Vagina (tissue), 2 donors: ENCODE measurements around the gene DUSP28. TPM values are rescaled to one million over a fixed set of nuclear protein-coding genes. Genes with fewer than 3 reads are reported as not detected.

Experiments
- DNase-seq, 2 donors: peaks; one replicate each; pipeline ENCODE4 v3.0.0-alpha.2; 2017; ENCODE audit errors: extremely low spot score in 2 of 2
- H3K27ac ChIP-seq: fragments of 200-600 bp; sonication (generic); one replicate; pipeline ENCODE4 v1.5.1; 2019
- H3K27me3 ChIP-seq: fragments of 200-600 bp; sonication (generic); one replicate; pipeline ENCODE4 v1.5.1; 2019
- H3K36me3 ChIP-seq, 2 donors: fragments of 200-600 bp; sonication (generic); one replicate each; pipeline ENCODE4 v1.5.1; 2017 to 2019
- H3K4me1 ChIP-seq: fragments of 200-600 bp; sonication (generic); one replicate; pipeline ENCODE4 v1.5.1; 2019
- H3K4me3 ChIP-seq, 2 donors: fragments of 200-600 bp; sonication (generic); 1 replicate in 1 of 2; 2 replicates in 1 of 2; pipeline ENCODE4 v1.5.1; 2016 to 2019
- H3K9me3 ChIP-seq: fragments of 200-600 bp; sonication (generic); one replicate; pipeline ENCODE4 v1.5.1; 2019
- POLR2A ChIP-seq, 2 donors: fragments of 450-650 bp; IDR thresholded peaks; one replicate each; pipeline ENCODE4 v1.6.1; 2017; ENCODE audit warnings: antibody characterized with exemption in 2 of 2, mild to moderate bottlenecking in 2 of 2, moderate library complexity in 2 of 2
- POLR2AphosphoS5 ChIP-seq, 2 donors: sonication (generic); formaldehyde crosslinking; IDR thresholded peaks; one replicate each; pipeline ENCODE4 v1.9.0; 2017; ENCODE audit warnings: antibody characterized with exemption in 2 of 2, mild to moderate bottlenecking in 2 of 2, low read depth in 1 of 2; ENCODE audit not compliant: insufficient read depth in 1 of 2
- intact Hi-C: fragments of 100-400 bp; cut with DNase I; formaldehyde crosslinking; loops from one replicate; pipeline ENCODE4 v1.15.1; 2023
- total RNA-seq: library from RNA; depleted of rRNA; stranded (reverse); fragments of >200 nt; gene quantifications from one replicate; pipeline ENCODE4 v1.2.3, GENCODE V29; 2016
- TF ChIP-seq, protein P1 (sequence below), 3 experiments: fragments of 450-650 bp in 2 of 3; fragments of 200-600 bp in 1 of 3; sonication (generic) in 1 of 3; IDR thresholded peaks; one replicate each; pipeline ENCODE4 v1.5.1; 2017 to 2019; ENCODE audit warnings: antibody characterized with exemption in 3 of 3, mild to moderate bottlenecking in 2 of 3, moderate library complexity in 2 of 3

DUSP28 gene
- total RNA-seq, 1 donor from 2014 or later, result 5.9 TPM

DNA sequence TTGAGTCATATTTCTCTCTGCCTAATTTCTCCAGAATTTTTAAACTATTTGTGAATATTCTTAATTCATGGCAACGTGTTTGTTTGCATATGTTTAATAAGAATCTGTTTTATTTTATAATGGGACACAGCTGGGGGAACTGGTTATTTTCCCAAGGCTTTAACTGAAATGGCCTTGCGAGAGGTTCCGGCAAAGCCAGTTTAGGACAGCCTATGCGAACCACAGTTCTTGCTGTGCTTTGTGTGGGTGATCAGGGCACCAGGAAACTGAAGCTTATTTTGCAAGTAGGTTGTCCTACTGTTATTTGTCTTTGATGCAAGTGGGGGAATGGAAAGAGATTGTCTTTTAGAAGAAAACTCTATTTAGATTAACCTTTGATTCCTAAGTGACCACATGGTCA is 8.9 kb upstream of the DUSP28 start:
- Histone ChIP-seq H3K9me3 (no peaks in the 10 kb centered on the region), H3K36me3 (peaks cover 0 to 9% of the 10 kb centered on the region in 2 donors), H3K27me3 (no peaks in the 10 kb centered on the region), H3K4me3 (no peak overlapping the region), H3K27ac (no peak overlapping the region), H3K4me1 (no peaks in the 10 kb centered on the region)
- DNase-seq, result no peak
- intact Hi-C loops, result no loop called here
- no peak for TF ChIP-seq POLR2A (IDR thresholded peaks at IDR 0.05)
- TF ChIP-seq POLR2AphosphoS5 (IDR thresholded peaks at IDR 0.05; ENCODE audit: insufficient read depth in 1 of 2, low read depth in 1 of 2), result no peak
- TF ChIP-seq, protein P1, sequence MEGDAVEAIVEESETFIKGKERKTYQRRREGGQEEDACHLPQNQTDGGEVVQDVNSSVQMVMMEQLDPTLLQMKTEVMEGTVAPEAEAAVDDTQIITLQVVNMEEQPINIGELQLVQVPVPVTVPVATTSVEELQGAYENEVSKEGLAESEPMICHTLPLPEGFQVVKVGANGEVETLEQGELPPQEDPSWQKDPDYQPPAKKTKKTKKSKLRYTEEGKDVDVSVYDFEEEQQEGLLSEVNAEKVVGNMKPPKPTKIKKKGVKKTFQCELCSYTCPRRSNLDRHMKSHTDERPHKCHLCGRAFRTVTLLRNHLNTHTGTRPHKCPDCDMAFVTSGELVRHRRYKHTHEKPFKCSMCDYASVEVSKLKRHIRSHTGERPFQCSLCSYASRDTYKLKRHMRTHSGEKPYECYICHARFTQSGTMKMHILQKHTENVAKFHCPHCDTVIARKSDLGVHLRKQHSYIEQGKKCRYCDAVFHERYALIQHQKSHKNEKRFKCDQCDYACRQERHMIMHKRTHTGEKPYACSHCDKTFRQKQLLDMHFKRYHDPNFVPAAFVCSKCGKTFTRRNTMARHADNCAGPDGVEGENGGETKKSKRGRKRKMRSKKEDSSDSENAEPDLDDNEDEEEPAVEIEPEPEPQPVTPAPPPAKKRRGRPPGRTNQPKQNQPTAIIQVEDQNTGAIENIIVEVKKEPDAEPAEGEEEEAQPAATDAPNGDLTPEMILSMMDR (IDR thresholded peaks at IDR 0.05), result no peak

DNA sequence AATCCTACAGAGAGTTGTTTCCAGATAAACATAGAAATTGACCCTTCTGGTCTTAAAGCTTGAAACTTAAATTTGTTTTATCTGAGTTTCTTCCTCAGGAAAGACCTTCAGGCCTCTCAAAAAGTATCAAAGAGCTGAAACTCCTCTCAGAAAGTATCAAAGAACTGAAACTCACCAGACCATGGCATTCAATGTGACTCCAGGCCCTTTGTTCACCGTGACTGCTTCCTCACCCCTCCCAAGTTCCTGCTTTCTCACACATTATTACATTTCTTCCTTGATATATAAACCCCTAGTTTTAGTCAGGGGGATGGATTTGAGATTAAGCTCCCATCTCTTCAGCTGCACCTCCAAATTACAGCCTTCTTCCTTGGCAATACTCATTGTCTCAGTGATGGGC is 8.3 kb upstream of the DUSP28 start:
- Histone ChIP-seq H3K27ac (no peak overlapping the region), H3K27me3 (no peaks in the 10 kb centered on the region), H3K4me1 (peaks cover 4% of the 10 kb centered on the region), H3K9me3 (no peaks in the 10 kb centered on the region), H3K4me3 (no peak overlapping the region), H3K36me3 (peaks cover 0 to 9% of the 10 kb centered on the region in 2 donors)
- intact Hi-C loops, result no loop called here
- no peak for TF ChIP-seq POLR2A (IDR thresholded peaks at IDR 0.05)
- no peak for TF ChIP-seq POLR2AphosphoS5 (IDR thresholded peaks at IDR 0.05; ENCODE audit: insufficient read depth in 1 of 2, low read depth in 1 of 2)
- TF ChIP-seq, protein P1 (IDR thresholded peaks at IDR 0.05), result no peak
- DNase-seq, result peak in 1 of 2 donors; percentile 10

DNA sequence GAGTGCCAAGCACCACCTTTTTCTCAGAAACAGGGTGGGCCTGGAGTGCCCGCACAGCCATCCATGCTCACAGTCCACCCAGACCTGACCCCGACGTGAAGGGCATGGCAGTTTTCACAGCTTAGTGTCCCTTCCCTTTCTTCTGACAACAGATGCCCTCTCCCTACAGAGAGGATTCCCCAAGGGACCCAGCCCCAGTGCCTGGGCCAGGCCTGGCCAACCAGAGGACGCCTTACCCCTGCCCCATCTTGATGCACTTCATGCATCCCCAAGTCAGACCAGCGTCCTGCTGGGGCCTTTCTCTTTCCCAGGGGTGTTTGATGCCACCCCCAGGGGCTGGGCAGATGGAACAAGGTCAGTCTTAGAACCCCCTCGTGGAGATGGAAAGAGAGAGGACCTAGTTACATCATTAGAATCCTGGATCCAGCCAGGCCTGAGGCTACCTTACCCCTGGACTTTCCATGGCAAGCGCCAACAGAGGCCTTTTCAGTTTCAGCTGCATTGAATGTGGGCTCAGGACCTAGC is 6.1 kb upstream of the DUSP28 start:
- peaks cover 0 to 9% of the 10 kb centered on the region in 2 donors for H3K36me3 ChIP-seq
- no peaks in the 10 kb centered on the region for H3K27me3 ChIP-seq
- DNase-seq, result peak; percentile 67 to 76

DNA sequence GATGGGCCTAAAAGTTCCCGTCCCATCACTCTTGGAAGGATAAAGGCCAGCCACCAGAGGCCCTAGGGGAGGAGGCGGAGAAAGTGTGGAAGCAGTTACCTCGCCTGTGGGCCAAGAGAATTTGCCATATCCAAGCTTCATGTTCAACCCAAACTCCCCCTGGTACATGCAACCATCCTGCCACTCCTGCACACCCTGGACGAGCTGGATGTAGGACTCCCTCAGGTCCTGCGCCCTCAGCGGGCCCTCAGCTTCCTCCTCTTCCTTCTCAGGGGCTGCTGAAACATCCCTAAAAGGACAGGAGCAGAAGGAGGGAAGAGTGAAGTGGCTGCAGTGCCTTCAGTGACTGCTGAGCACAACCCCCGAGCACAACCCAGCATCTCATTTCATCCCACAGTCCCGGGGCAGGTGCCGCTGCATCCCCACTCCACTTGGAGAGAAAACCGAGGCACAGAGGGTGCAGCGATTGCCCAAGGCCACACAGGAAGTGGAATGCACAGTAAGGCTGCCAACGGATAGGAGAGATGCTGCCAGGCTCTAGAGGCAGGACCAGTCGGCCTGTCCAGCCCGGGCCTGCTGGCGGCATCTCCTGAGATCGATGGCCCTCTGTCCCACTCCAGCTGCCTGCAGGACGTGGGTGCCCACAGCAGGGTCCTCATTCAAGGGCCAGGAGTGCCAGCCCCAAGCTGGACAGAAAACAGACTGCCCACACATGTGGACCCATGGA is 5.2 kb upstream of the DUSP28 start:
- no peak for TF ChIP-seq POLR2A (IDR thresholded peaks at IDR 0.05)
- TF ChIP-seq POLR2AphosphoS5 (IDR thresholded peaks at IDR 0.05; ENCODE audit: insufficient read depth in 1 of 2, low read depth in 1 of 2), result no peak
- TF ChIP-seq, protein P1 (IDR thresholded peaks at IDR 0.05), result no peak
- DNase-seq, result peak; percentile 70 to 71

More for the DNA sequence above, 6.1 kb upstream of the DUSP28 start:
- Histone ChIP-seq H3K9me3 (no peaks in the 10 kb centered on the region), H3K4me1 (peaks cover 26% of the 10 kb centered on the region), H3K4me3 (no peak overlapping the region), H3K27ac (no peak overlapping the region)
- intact Hi-C loops, result no loop called here
- TF ChIP-seq POLR2AphosphoS5 (IDR thresholded peaks at IDR 0.05; ENCODE audit: insufficient read depth in 1 of 2, low read depth in 1 of 2) (no peak), POLR2A (IDR thresholded peaks at IDR 0.05) (no peak)
- TF ChIP-seq, protein P1 (IDR thresholded peaks at IDR 0.05), result no peak

More for the DNA sequence above, 5.2 kb upstream of the DUSP28 start:
- peaks cover 0 to 9% of the 10 kb centered on the region in 2 donors for H3K36me3 ChIP-seq
- no peak overlapping the region for H3K27ac ChIP-seq
- H3K9me3 ChIP-seq, result no peaks in the 10 kb centered on the region
- no peaks in the 10 kb centered on the region for H3K27me3 ChIP-seq
- peaks cover 35% of the 10 kb centered on the region for H3K4me1 ChIP-seq
- intact Hi-C loops, result no loop called here
- H3K4me3 ChIP-seq, result no peak overlapping the region
